ENCODE measurements around the gene AP1M1. TPM values are rescaled to one million over a fixed set of nuclear protein-coding genes. Genes with fewer than 3 reads are reported as not detected.

Gene AP1M1
- total RNA-seq, 2 donors from 2014 or later = 77.5 to 121 TPM

DNA sequence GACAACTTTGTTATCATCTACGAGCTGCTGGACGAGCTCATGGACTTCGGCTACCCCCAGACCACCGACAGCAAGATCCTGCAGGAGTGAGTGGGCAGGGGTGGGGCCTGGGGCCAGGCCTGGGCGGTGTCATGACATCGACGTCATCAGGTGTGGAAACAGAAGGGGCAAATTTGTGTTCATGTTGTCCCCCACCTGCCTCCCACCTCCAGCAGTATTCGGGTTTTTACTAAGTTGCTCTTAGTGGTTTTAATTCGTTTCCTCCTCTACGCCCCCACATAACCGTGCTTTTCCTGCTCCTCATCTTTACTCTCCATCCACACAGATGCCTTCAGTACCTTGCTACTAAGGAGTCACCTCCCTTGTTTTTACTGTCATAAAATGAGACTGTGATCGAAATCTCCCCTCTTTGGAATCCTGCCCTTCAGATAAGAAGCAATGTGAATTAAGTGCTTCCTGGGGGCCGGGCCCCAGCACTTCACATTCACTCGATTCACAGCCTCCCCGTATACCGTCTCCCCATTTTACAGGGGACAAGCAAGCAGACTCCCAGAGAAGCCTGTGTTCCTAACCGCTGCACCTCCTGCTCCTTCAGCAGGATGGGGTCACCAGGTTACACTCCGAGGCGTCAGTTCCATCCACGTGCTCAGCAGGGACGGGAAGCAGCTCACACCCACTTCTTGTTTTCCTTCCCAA, 10.5 kb downstream of the AP1M1 start:
- Histone ChIP-seq H3K9me3 (no peaks in the 10 kb centered on the region), H3K27me3 (replicated peaks; ENCODE audit: insufficient read depth) (no peaks in the 10 kb centered on the region), H3K36me3 (peaks cover 82% of the 10 kb centered on the region), H3K4me1 (ENCODE audit: control insufficient read depth in 1 of 2, low read depth in 2 of 2) (peaks cover 0 to 7% of the 10 kb centered on the region in 2 donors), H3K27ac (no peak overlapping the region), H3K4me3 (no peak overlapping the region)
- no peak for ATAC-seq (ENCODE audit: insufficient number of reproducible peaks, low FRiP score, low read depth)
- TF ChIP-seq, protein P1, sequence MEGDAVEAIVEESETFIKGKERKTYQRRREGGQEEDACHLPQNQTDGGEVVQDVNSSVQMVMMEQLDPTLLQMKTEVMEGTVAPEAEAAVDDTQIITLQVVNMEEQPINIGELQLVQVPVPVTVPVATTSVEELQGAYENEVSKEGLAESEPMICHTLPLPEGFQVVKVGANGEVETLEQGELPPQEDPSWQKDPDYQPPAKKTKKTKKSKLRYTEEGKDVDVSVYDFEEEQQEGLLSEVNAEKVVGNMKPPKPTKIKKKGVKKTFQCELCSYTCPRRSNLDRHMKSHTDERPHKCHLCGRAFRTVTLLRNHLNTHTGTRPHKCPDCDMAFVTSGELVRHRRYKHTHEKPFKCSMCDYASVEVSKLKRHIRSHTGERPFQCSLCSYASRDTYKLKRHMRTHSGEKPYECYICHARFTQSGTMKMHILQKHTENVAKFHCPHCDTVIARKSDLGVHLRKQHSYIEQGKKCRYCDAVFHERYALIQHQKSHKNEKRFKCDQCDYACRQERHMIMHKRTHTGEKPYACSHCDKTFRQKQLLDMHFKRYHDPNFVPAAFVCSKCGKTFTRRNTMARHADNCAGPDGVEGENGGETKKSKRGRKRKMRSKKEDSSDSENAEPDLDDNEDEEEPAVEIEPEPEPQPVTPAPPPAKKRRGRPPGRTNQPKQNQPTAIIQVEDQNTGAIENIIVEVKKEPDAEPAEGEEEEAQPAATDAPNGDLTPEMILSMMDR (IDR thresholded peaks at IDR 0.05) = no peak
- DNase-seq (ENCODE audit: low spot score) = no peak

DNA sequence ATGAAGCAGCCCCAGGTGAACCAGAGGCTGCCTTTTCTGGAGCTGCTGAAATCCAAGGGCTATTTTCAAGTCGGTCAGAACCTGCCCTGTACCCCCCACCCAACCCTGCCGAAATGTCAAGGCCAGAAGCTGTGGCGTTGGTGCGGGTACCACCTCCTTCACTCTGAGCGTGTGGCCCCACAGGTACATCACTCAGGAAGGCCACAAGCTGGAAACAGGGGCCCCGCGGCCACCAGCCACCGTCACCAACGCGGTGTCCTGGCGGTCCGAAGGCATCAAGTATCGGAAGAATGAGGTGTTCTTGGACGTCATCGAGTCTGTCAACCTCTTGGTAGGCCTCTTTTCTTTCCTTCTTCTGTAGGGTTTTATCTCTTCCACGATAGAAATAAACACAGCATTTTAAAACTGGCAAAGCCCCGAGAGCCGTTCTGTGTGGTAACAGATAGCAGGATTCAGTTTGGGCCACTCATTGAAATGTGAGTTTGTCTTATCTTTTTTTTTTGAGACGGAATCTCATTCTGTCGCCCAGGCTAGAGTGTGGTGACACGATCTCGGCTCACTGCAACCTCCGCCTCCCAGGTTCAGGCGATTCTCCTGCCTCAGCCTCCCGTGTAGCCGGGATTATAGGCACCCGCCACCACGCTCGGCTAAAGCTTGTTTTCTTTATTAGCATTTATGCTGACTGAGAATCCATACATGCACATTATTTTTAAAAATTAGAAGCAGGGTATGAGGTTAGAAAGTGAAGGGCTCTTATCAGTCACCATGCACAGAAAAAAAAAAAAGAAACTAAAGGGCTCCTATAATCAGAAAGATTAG, 11.3 kb downstream of the AP1M1 start:
- Histone ChIP-seq H3K4me1 (ENCODE audit: control insufficient read depth in 1 of 2, low read depth in 2 of 2) (peaks cover 0 to 7% of the 10 kb centered on the region in 2 donors), H3K27me3 (replicated peaks; ENCODE audit: insufficient read depth) (no peaks in the 10 kb centered on the region), H3K36me3 (peaks cover 80% of the 10 kb centered on the region), H3K27ac (no peak overlapping the region), H3K4me3 (no peak overlapping the region), H3K9me3 (no peaks in the 10 kb centered on the region)
- ATAC-seq (ENCODE audit: insufficient number of reproducible peaks, low FRiP score, low read depth) (no peak), DNase-seq (ENCODE audit: low spot score) (no peak)
- TF ChIP-seq, protein P1 (IDR thresholded peaks at IDR 0.05) = no peak

DNA sequence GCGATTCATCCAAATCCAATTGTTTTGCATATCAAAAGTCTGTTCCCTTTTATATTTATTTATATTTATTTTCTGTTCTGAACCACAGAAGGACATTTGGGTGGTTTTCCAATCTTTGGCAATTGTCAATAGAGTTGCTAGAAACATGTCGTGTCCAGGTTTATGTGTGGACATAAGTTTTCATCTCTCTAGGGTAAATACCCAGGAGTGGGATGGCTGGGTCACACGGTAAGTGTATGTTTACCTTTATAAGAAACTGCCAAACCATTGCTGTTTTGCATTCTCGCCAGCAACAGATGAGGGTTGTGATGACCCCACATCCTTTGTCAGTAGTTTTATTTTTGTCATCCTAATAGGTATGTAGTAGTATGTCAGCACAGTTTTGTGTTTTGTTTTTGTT, 12.5 kb downstream of the AP1M1 start:
- TF ChIP-seq, protein P1 (IDR thresholded peaks at IDR 0.05) = no peak
- Histone ChIP-seq H3K27ac (no peak overlapping the region), H3K36me3 (peaks cover 74% of the 10 kb centered on the region), H3K4me1 (ENCODE audit: control insufficient read depth in 1 of 2, low read depth in 2 of 2) (peaks cover 0 to 7% of the 10 kb centered on the region in 2 donors), H3K4me3 (no peak overlapping the region), H3K9me3 (no peaks in the 10 kb centered on the region), H3K27me3 (replicated peaks; ENCODE audit: insufficient read depth) (no peaks in the 10 kb centered on the region)
- ATAC-seq (ENCODE audit: insufficient number of reproducible peaks, low FRiP score, low read depth) = no peak
- no peak for DNase-seq (ENCODE audit: low spot score)

DNA sequence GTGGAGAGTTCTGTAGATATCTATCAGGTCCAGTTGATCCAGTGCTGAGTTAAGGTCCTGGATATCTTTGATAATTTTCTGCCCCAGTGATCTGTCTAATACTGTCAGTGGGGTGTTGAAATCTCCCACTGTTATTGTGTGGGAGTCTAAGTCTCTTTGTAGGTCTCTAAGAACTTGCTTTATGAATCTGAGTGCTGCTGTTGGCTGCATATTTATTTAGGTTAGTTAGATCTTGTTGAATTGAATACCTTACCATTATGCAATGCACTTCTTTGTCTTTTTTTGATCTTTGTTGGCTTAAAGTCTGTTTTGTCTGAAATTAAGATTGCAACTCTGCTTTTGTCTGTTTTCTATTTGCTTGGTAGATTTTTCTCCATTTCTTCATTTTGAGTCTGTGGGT, 15.4 kb downstream of the AP1M1 start:
- TF ChIP-seq, protein P1 (IDR thresholded peaks at IDR 0.05) = no peak
- DNase-seq (ENCODE audit: low spot score) (no peak), ATAC-seq (ENCODE audit: insufficient number of reproducible peaks, low FRiP score, low read depth) (no peak)
- Histone ChIP-seq H3K27me3 (replicated peaks; ENCODE audit: insufficient read depth) (no peaks in the 10 kb centered on the region), H3K27ac (no peak overlapping the region), H3K9me3 (no peaks in the 10 kb centered on the region), H3K4me1 (ENCODE audit: control insufficient read depth in 1 of 2, low read depth in 2 of 2) (no peaks in the 10 kb centered on the region), H3K4me3 (no peak overlapping the region), H3K36me3 (peaks cover 55% of the 10 kb centered on the region)

Data from thoracic aorta (tissue), 2 donors.